Measurements from ENCODE around the gene IGF2BP3.

IGF2BP3 gene

GRCh38 chr7:23472046-23472445 lies 1.8 kb upstream of the IGF2BP3 start:
- no peak for DNase-seq

- DNase-seq = peak in 2 of 4 experiments; percentile 6 to 16
These were observed 992 bp upstream of the IGF2BP3 start for GRCh38 chr7:23471106-23471859.

GRCh38 chr7:23469961-23470250 lies 385 bp downstream of the IGF2BP3 start:
- DNase-seq = peak in 1 of 4 experiments; percentile 10

- DNase-seq = peak in 3 of 4 experiments; percentile 14 to 44 (median 39)
These were observed 936 bp downstream of the IGF2BP3 start for GRCh38 chr7:23469150-23469960.

GRCh38 chr7:23468526-23469149 lies 1.7 kb downstream of the IGF2BP3 start:
- DNase-seq = peak in 1 of 4 experiments; percentile 4

GRCh38 chr7:23467806-23468525 lies 2.3 kb downstream of the IGF2BP3 start:
- peak in 2 of 4 experiments; percentile 8 to 20 for DNase-seq

- no peak for DNase-seq
These were observed 2.9 kb downstream of the IGF2BP3 start for GRCh38 chr7:23467291-23467805.

- peak in 3 of 4 experiments; percentile 37 to 45 (median 39) for DNase-seq
These were observed 7.4 kb downstream of the IGF2BP3 start for GRCh38 chr7:23462846-23463245.

GRCh38 chr7:23458044-23458443 lies 12.2 kb downstream of the IGF2BP3 start:
- DNase-seq = no peak

- DNase-seq = no peak
These were observed 14.2 kb downstream of the IGF2BP3 start for GRCh38 chr7:23456093-23456492.

- DNase-seq = no peak
These were observed 15.3 kb downstream of the IGF2BP3 start for GRCh38 chr7:23454881-23455526.

- no peak for DNase-seq
These were observed 19.8 kb downstream of the IGF2BP3 start for GRCh38 chr7:23450518-23450917.

- DNase-seq = peak in 3 of 4 experiments; percentile 11 to 38 (median 37)
These were observed 20.4 kb downstream of the IGF2BP3 start for GRCh38 chr7:23449941-23450340.

GRCh38 chr7:23445326-23445725 lies 25.0 kb downstream of the IGF2BP3 start:
- peak in 2 of 4 experiments; percentile 21 to 28 for DNase-seq

- peak in 1 of 4 experiments; percentile 21 for DNase-seq
These were observed 26.3 kb downstream of the IGF2BP3 start for GRCh38 chr7:23443974-23444373.

GRCh38 chr7:23438171-23438570 lies 32.1 kb downstream of the IGF2BP3 start:
- no peak for DNase-seq

- DNase-seq = no peak
These were observed 36.0 kb downstream of the IGF2BP3 start for GRCh38 chr7:23434147-23434917.

GRCh38 chr7:23431702-23432199 lies 38.5 kb downstream of the IGF2BP3 start:
- DNase-seq = no peak

GRCh38 chr7:23430893-23431259 lies 39.4 kb downstream of the IGF2BP3 start:
- no peak for DNase-seq

GRCh38 chr7:23426876-23427275 lies 43.4 kb downstream of the IGF2BP3 start:
- no peak for DNase-seq

- no peak for DNase-seq
These were observed 47.4 kb downstream of the IGF2BP3 start for GRCh38 chr7:23422909-23423308.

Measured in suppressor macrophage (primary cell).